8988T (cell line): ENCODE data around the gene RIN3.
"Not testable (repeated sequence)": the region's sequence is repeated elsewhere in the genome, so short reads cannot be mapped to it uniquely, and the experiment has no call there.

Experiments
- DNase-seq: peaks from one replicate; pipeline ENCODE4 v3.0.0; 2011

RIN3 gene

DNA sequence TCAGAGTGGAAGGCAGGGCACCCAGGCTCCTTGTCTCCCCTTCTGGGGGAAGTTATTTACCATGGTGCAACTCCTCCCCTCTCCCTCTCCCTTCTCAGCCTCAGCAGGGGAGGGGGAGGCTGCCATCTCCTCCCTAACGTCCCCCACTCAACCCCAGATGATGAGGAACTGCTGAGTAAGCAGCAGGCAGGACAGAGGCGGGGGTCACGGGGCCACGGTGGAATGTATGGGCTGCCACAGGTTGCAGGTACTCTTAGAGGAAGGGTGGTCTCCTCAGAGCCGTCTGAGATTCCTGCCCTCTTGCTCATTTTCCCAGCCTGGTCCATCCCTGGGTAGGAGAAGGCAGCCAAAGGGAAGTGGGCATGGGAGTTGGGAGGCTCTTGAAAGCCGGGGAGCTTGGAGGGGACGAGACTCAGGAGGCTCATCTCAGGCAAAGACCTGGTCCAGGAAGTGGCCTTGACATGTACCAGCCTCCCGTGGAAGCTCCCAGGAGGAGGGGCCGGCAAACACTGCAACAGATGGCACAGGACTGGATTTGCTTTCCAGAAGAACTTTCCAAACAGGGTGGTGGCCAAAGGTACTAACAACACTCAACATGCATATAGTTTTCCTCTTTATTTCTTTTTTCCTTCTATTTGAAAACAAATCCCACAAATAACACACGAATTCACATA lies 19.0 kb downstream of the RIN3 start:
- no peak for DNase-seq

GRCh38 chr14:92534932-92535643 lies 21.5 kb downstream of the RIN3 start:
- DNase-seq, result no peak

DNA sequence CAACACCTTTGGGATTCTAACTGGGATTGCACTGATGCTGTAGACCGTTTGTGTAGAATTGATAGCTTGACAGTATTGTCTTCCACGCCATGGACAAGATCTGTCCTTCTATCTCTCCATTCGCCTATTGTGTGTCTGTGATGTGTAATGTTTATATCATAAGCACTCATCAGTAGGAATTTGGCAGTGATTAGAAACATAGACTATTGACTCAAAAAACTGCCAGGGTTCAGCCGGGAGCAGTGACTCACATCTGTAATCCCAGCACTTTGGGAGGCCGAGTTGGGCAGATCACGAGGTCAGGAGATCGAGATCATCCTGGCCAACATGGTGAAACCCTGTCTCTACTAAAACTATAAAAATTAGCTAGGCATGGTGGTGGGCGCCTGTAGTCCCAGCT lies 22.6 kb downstream of the RIN3 start:
- DNase-seq, result not testable (repeated sequence)

GRCh38 chr14:92538412-92538985 lies 24.9 kb downstream of the RIN3 start:
- no peak for DNase-seq

GRCh38 chr14:92539419-92539818 lies 25.8 kb downstream of the RIN3 start:
- no peak for DNase-seq

DNA sequence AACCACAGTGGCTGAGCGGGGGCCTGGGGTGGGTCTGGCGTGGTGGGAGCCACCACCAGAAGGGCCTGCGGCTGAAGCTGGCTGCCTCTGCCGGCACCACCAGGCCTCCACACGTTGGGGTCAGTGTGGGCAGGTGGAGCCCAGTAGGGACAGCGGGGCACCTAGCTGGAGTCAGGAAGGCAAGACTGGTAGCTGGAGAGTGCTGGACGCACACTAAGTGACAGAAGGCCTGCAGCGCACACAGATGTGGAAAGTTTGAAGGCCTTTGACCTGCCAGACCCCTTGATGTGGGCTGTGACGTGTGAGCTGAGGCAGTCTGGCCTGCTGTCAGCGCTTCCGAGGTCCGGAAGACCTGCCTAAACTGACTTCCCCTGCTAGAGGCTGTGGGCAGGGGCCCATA lies 26.3 kb downstream of the RIN3 start:
- no peak for DNase-seq

GRCh38 chr14:92540472-92541048 lies 27.0 kb downstream of the RIN3 start:
- no peak for DNase-seq

DNA sequence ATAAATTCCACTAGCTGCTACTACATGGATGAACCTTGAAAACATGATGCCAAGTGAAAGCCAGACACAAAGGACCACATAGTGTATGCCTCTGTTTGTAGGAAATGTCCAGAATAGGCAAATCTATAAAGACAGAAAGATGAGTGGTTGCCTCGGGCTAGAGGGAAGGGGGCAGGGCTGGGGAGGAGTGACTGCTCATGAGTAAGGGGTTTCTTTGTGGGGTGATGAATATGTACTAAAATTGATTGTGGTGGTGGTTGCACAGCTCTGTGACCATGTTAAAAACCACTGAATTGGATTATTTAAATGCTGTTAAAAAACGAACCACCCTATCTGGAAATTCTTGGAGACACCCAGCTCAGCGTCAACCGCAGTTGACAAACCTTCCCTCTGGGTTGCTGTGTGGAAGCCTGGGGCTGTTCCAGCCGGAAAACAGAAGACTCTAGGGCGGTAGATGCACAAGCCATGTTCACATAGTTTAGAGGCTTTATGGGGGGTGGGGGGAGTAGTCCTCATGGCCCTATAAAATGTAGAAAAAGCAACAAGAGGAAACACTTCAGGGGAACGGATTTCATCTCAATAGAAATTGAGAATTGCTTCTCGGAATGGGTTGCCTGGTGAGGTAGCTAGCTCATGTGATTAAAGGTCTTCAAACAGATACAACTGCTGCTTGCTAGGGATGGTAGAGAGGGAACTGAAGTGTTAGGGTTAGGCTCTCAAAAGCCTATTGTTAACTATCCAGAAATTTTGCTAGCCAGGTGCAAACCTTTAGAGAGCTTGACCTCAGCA lies 29.4 kb downstream of the RIN3 start:
- no peak for DNase-seq

- no peak for DNase-seq
These were observed 30.6 kb downstream of the RIN3 start for GRCh38 chr14:92544051-92544720.

DNA sequence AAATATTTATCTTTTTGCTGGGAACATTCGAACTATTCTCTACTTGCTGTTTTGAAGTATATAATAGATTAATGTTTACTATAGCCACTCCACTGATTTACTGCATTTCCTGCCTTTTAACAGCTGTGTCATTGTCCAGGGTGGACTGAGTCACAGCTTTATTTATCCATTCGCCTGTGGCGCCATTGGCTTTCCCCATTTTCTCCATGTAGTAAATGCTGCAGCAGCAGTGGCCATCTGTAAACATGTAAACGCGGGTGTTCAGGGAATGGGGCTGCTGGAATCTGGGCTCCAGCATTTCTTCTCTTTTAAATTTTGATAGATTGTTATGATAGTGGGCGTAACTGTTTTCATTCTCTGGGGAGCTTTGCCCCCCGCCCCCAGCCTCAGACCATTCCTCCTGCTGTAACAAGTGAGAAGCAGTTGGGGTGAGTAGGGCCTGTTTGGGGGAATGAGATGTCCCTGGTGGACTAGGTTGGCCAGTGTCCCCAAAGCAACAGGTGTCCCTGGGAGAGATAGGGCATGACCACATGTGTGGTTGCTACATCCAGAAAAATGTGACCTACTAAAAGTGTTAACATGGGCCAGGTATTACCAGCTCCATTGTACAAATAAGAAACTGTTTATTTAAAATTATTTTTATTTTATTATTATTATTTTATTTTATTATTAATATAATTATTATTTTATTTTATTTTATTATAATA lies 32.9 kb downstream of the RIN3 start:
- no peak for DNase-seq

GRCh38 chr14:92549105-92549858 lies 35.7 kb downstream of the RIN3 start:
- DNase-seq, result no peak

- no peak for DNase-seq
These were observed 36.3 kb downstream of the RIN3 start for GRCh38 chr14:92549859-92550230.

DNA sequence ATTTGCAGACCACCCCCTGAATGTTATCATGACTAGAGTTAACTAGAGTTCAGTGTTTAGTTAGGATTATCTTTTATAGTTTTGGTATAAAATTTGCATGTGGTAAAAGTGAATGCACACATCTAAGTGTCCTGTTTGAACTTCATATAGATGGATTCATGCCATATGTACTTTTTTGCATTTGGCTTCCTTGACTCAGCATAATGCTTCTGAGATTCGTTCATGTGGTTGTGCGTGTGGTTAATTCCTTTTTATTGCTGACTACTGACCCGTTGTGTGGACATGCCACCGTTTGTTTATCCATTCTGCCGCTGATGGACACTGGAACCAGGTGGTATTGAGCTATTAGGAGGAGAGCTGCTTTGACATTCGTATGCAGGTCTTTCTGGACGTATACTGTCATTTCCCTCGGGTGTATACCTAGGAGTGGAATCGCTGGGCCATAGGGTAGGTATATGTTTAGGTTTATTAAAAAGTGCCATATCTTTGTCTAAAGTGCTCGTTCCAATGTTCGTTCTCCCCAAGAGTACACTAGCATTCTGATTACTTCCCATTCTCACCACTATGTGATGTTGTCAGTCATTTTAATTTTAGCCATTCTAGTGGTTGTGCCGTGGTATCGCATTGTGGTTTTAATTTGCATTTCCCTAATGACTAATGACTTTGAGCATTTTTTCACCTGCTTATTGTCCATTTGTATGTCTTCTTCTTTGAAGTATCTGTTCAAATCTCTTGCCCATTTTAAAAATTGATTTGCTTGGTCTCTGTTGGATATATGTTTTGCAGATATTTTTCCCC lies 37.7 kb downstream of the RIN3 start:
- no peak for DNase-seq

DNA sequence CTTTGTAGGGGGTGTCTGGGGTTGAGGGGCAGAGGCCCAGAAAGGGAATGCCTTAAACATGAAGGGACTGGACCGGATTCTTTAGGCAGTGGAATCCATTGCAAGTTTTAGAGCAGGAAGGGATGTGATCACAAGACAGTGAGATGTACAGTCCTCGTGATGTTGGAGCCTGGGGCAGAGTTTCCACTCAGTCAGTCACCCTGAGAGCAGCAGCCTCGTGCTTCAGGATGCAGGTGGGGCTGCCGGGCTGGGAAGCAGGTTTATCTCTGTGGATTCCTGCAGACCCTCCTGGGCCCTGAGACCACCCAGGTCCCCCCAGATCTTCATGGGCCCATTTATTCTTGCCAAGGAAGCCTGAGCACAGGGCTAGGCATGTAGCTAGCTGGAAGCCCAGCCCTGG lies 38.5 kb downstream of the RIN3 start:
- DNase-seq, result no peak

- no peak for DNase-seq
These were observed 39.9 kb downstream of the RIN3 start for GRCh38 chr14:92553438-92553837.

GRCh38 chr14:92555465-92556111 lies 42.0 kb downstream of the RIN3 start:
- DNase-seq, result no peak

DNA sequence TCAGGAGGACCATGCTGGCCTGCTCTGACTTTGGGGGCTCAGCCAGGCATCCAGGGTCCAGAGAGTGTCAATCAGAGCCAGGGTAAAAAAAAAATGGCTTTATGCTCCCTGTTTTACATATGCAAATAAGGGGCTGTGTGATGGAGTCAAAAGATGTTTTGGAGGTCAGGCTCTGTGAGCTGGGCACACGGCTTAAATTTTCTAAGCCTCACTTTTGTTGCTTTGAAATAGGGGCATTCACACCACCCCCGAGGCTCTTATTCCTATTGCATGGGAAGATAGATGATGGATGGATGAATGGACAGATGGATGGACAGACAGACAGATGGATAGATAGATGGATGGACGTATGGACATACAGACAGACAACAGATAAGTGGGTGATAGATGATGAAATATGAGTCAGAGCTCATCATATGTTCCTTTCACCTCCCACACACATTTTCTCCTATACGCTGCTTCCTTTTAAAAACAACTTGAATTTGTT lies 42.7 kb downstream of the RIN3 start:
- DNase-seq, result no peak

GRCh38 chr14:92556863-92557543 lies 43.4 kb downstream of the RIN3 start:
- DNase-seq, result no peak

DNA sequence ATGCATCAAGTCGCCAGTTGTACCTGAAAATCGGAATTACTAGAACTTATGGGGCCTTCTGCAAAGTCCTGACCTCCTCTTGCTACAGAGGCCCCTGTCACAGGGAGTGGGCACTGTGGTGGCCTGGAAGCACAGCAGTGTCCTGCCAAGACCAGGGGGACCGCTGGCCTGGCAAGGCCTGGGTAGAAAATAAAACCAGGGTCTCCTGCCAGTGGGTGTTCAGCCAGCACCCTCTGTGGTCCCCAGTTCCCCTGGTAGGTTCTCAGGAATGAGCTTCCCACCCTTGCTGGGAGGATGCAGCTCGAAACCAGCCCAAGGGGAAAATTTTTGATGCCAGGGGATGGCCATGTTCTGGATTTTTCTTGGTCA lies 43.9 kb downstream of the RIN3 start:
- no peak for DNase-seq
